GM12892 (cell line): ENCODE measurements around the gene TUBE1. TPM values are rescaled to one million over a fixed set of nuclear protein-coding genes. Genes with fewer than 3 reads are reported as not detected.

Source experiments
- DNase-seq: peaks from one replicate; pipeline ENCODE4 v3.0.0; 2011; ENCODE audit not compliant: insufficient read length
- FAIRE-seq: peaks from 2 replicates; lab custom pipeline; 2011; peaks lifted over from hg19 to GRCh38; lab: Jason Lieb, UNC
- POLR2A ChIP-seq: IDR thresholded peaks from 2 replicates; pipeline ENCODE4 v1.6.1; 2011; ENCODE audit warnings: low read depth, low read length, control low read depth
- POLR2AphosphoS5 ChIP-seq: IDR thresholded peaks from 2 replicates; pipeline ENCODE4 v1.6.1; 2011; ENCODE audit warnings: low read depth, low read length, control low read depth
- TAF1 ChIP-seq: IDR thresholded peaks from 2 replicates; pipeline ENCODE4 v1.6.1; 2011; ENCODE audit warnings: low read depth, mild to moderate bottlenecking, control low read depth, low read length, borderline replicate concordance
- polyA plus RNA-seq: library from polyadenylated mRNA; unstranded; fragments of >200 nt; gene quantifications from one replicate; pipeline ENCODE4 v1.2.1, GENCODE V29; 2012; ENCODE audit warnings: missing spikeins, inconsistent platforms; ENCODE audit not compliant: missing spikeins

The TUBE1 gene, protein sequence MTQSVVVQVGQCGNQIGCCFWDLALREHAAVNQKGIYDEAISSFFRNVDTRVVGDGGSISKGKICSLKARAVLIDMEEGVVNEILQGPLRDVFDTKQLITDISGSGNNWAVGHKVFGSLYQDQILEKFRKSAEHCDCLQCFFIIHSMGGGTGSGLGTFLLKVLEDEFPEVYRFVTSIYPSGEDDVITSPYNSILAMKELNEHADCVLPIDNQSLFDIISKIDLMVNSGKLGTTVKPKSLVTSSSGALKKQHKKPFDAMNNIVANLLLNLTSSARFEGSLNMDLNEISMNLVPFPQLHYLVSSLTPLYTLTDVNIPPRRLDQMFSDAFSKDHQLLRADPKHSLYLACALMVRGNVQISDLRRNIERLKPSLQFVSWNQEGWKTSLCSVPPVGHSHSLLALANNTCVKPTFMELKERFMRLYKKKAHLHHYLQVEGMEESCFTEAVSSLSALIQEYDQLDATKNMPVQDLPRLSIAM
- polyA plus RNA-seq = 8.4 TPM

DNA sequence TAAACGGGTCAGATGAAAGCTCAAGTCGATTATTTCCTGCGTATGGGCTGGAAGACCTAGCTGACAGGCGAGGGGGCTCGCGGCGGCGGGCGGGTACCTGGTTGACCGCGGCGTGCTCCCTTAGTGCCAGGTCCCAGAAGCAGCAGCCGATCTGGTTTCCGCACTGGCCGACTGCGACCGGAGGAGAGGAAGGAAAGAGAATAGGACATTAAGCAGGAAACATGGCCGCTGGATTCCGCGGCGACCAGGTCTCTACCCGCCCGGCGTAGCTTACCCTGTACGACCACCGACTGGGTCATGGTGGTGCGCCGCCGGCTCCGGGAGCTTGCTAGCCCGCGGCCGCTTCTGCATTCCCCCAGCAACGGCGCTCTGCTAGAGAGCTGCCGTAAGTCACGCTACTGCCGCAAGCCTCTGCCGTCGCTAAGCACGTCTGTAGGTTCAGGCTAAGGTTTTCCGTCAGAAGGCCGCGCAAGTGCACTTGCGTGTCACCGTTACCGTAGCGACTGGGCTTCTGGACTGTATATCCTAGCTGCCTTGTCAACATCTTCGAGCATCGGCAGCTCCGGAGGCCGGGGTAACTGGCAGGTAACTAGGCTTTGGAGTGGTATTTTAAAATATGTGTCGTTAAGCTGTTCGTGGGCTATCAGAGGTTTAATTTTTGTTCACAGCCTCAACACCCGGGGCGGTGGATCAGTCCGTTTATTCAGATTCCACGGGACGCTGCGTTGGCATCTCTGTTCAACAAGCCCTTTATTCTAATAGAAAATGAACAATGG lies at the start of gene TUBE1, which contains the start of gene FAM229B:
Gene TUBE1 (minus strand): TSS at position 347 of the 776 bp plus-strand sequence. CDS start 48 bp downstream, at position 299.
Gene FAM229B (plus strand): TSS at position 456 of the 776 bp plus-strand sequence. CDS start 11,693 bp downstream, outside the sequence.
- TF ChIP-seq TAF1 (no peak), POLR2A (peak; percentile 74; the same call in 1 of the 2 replicates)
- DNase-seq (peak; percentile 41), FAIRE-seq (peak; percentile 97)

DNA sequence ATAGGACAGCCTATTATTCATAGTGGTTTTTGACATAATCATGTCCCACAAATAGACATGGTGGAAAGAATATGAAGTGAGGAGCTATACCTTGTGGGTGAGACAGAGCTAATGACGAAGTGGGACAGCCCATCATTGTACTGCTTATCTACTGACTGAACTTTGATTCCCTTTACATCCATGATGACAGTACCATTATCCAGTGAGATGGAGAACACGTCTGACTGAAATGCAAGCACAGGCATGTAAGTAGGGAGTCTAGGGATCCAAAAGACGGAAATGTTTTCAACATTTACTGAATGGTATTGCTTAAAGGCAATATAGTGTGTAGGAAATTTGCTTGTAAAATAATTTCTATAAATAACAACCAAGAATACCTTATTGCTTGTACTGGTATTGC lies 43.6 kb upstream of the TUBE1 start:
- no peak for TF ChIP-seq POLR2AphosphoS5
- no peak for TF ChIP-seq TAF1
- TF ChIP-seq POLR2A = no peak
- FAIRE-seq = no peak

DNA sequence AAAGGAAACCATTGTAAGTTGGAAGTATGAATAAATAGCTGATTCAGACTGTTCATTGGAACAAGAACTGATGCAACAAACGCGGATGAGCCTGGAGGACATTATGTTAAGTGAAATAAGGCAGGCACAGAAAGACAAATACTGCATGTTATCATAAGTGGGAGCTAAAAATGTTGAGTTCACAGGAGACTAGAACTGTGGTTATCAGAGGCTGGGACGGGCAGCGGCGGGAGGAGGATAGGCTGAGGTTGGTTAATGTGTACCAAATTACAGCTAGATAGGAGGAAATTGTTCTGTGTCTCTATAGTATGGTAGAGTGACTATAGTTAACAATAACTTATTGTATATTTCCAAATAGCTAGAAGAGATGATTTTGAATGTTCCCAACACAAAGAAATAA lies 40.9 kb upstream of the TUBE1 start:
- DNase-seq (no peak), FAIRE-seq (no peak)
- TF ChIP-seq TAF1 (no peak), POLR2A (no peak), POLR2AphosphoS5 (no peak)

More for the DNA sequence above, 43.6 kb upstream of the TUBE1 start:
- no peak for DNase-seq

DNA sequence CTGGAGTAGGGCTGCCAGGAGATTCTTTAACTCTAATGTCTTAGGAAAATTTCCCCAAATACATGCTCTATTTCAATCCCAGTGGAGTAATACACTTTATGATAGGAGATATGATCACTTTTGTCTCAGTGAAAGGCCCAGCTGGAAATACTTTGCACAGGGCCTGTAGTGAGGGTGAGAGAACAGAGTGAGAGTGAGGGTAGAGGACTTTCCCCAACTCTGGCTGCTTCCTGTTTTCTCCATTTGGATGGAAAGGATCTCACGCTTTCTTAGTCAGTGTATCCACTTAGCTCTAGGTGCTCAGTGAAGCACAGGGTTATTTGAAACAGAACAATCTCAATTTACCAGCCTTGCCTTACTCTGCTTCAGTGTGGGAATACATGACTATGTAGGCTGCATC lies 36.7 kb upstream of the TUBE1 start:
- TF ChIP-seq POLR2AphosphoS5 (no peak), TAF1 (no peak), POLR2A (no peak)
- DNase-seq = no peak
- no peak for FAIRE-seq

DNA sequence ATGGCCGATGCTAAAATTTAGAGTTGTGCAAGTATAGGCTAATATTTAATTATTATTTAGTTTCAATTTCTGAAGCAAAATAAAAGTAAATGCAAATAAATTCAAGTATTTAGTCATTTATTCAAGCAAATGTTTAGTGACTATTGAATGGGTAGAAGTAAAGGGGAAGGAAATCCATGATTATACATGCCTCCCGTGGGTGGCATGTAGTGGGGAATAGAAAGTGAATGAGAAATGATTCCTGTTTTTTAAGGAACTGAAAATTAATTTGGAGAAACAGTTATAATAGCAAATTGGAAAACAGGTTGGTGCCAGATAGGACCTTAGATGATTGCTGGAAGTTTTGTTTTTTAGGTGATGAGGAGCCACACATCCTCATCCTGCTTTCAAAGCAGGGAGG lies 35.5 kb upstream of the TUBE1 start:
- FAIRE-seq (no peak), DNase-seq (no peak)
- TF ChIP-seq POLR2AphosphoS5 = no peak
- TF ChIP-seq POLR2A = no peak
- TF ChIP-seq TAF1 = no peak

DNA sequence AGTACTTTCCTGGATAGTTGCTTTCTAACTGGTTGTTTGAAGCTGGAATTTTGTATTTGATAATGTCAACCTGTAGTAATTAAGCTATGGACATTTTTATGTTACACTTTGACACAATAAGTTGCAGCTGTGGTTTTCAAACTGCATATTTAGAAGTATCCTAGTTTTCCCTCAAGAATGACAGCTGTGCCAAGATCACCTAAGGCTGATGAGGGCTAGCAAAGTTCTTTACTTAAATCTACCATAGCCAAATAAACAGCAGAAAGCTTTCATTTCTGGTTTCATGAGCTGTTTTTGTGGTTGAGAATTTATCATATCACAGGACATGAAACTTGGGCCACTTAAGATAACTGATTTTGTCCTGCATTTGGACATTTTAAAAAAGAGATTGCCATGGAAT lies 30.8 kb upstream of the TUBE1 start:
- TF ChIP-seq POLR2AphosphoS5 (no peak), POLR2A (no peak), TAF1 (no peak)
- no peak for DNase-seq
- no peak for FAIRE-seq

DNA sequence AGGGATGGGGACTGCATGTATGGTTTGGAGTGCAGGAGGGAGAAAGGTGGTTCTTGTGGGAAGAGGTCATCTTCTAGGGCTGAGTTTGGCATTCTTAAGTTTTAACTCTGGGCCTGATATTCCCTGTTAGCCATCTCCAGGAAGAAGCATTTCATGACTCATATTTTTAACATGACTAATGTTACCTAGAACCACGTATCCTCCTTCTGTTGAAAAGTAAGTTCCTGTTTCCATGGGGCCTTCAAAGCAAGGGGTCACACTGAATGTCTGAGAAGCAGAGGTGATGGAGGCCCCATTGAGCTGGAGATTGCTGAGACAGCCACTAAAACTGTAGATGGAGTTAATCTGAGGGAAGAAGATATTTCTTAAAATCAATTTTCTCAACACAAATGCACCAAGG lies 30.3 kb upstream of the TUBE1 start:
- DNase-seq (no peak), FAIRE-seq (no peak)
- TF ChIP-seq POLR2AphosphoS5 (no peak), POLR2A (no peak), TAF1 (no peak)

DNA sequence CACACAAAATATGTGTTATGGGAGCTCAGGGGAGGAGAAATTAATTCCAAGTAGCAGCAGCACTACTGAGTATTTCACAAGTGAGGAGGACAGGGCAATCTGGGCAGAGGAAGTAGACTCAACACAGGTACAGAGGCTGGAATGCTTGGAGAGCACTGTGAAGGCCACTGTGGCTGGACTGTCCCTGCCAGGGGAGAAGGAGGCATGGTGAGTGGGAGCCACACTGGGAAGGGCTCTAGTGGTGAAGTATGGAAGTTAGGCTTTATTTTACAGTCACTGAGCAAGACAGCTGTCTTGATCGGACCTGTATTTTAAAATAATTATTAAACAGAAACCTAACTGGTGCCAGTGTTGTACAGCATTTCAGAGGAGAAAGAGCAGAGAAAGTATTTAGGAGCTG lies 28.9 kb upstream of the TUBE1 start:
- FAIRE-seq (no peak), DNase-seq (no peak)
- TF ChIP-seq POLR2AphosphoS5 (no peak), TAF1 (no peak), POLR2A (no peak)

DNA sequence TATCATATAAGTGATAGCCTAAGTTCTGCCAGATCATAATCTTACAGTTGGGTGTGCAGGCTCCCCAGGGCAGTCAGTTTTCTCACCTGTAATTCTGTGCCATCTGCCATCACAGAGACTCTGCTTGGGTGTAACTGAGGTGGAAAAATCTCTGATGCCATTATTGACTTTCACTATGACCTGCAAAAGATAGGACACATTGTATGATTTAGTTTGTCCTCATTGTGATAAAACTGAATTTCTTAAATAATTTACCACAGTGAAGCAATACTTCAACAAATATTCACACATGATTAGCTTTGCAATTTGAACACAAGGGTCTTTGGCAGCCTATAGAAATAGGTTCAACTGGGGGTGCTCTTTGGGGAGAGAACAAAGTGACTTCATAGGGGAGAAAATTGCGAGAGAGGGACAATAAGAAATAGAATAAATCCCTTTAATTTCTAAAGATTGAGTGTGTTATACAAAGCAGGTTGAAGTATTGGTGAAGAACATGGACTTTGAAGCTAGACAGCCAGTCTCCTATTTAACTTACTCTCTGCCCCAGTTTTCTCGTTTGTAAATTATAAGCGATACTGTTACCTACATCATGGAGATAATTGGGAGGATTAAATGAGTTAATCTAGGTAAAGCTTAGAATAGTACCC lies 27.4 kb upstream of the TUBE1 start:
- no peak for DNase-seq
- no peak for FAIRE-seq
- TF ChIP-seq TAF1 (no peak), POLR2AphosphoS5 (no peak), POLR2A (no peak)

DNA sequence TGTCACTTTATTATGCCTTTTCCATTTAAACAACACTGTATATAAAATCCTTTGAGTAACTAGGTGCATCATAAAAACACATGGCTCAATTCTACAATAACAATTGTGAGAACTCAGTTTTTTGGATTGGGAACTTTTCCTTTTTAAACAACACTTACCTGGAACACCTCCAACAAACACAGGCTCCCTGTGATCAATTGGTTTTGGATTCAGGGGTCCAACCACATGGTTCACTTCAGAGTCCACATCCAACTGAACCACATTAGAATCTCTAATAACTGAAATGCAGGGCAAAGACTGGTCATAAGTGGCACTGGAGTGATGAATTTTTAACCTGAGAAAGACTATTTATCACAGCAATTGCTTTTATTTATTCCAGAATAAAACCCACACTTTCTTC lies 26.6 kb upstream of the TUBE1 start:
- no peak for TF ChIP-seq POLR2AphosphoS5
- no peak for TF ChIP-seq POLR2A
- no peak for TF ChIP-seq TAF1
- DNase-seq = no peak
- FAIRE-seq = no peak

DNA sequence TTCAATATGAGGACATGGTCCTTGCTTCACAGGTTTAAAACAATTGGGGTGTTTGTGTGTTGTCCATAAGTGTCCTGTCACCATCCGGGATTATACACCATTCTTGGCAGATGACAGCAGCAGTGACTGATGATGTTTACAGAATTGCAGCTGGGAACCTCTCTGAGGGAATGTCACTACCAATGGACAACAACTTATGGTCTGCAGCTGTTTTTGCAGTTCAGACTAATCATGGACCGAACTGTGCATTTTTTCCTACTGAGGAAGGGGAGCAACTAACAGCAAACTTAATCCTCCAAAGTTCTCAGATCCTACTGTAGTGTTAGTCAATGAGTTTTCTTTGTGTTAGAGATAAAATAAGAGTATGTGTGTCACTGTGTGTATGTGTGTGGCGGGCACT lies 26.1 kb upstream of the TUBE1 start:
- no peak for FAIRE-seq
- TF ChIP-seq POLR2AphosphoS5 (no peak), TAF1 (no peak)

DNA sequence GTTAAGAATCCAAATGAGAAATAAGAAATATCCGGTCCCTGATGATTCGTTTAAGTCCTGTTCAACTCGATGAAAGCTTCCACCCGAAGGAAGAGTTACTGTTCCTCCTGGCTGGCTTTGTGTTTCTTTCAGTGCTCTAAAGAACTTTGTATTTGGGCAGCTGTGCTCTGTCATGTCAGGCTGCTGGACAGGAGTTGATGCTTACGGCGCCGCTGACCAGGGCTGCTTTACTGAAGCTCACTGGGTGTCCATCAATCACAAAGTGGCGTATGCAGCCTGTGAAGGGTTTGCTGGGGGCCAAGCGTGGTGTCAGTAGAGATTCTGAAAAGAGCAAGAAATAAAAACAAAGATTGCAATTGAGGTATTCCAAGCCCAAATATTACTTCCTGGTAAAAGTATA lies 22.0 kb upstream of the TUBE1 start:
- FAIRE-seq (no peak), DNase-seq (no peak)
- TF ChIP-seq POLR2A = no peak
- TF ChIP-seq POLR2AphosphoS5 = no peak
- TF ChIP-seq TAF1 = no peak

More for the DNA sequence above, 26.1 kb upstream of the TUBE1 start:
- no peak for DNase-seq
